Endodermal cell (in vitro differentiated cells): ENCODE results near the gene NPW. TPM values are rescaled to one million over a fixed set of nuclear protein-coding genes. Genes with fewer than 3 reads are reported as not detected.
A peak's percentile ranks its signal among the peaks of the same experiment; 100 is the strongest.

Experiments used
- DNase-seq: peaks from one replicate; pipeline ENCODE4 v3.0.0-alpha.2; 2017
- H3K27ac ChIP-seq: 2 replicates; pipeline ENCODE4 v1.5.1; 2013; ENCODE audit warnings: mild to moderate bottlenecking, low read depth, low read length, moderate library complexity
- H3K27me3 ChIP-seq: 2 replicates; pipeline ENCODE4 v1.6.1; 2013; ENCODE audit warnings: mild to moderate bottlenecking, low read length, moderate library complexity; ENCODE audit not compliant: insufficient read depth, control insufficient read depth, poor library complexity, severe bottlenecking
- H3K36me3 ChIP-seq: 2 replicates; pipeline ENCODE4 v1.7.0; 2013; ENCODE audit warnings: mild to moderate bottlenecking, low read length, moderate library complexity; ENCODE audit not compliant: control insufficient read depth, insufficient read depth
- H3K4me1 ChIP-seq: one replicate; pipeline ENCODE4 v1.7.0; 2013; ENCODE audit warnings: low read length; ENCODE audit not compliant: control insufficient read depth, insufficient read depth
- H3K4me3 ChIP-seq: 2 replicates; pipeline ENCODE4 v1.5.1; 2013; ENCODE audit warnings: mild to moderate bottlenecking, low read length, moderate library complexity
- H3K9ac ChIP-seq: 2 replicates; pipeline ENCODE4 v1.6.1; 2013; ENCODE audit warnings: mild to moderate bottlenecking, low read length, moderate library complexity; ENCODE audit not compliant: poor library complexity, severe bottlenecking; ENCODE audit errors: extremely low read depth
- H3K9me3 ChIP-seq: 2 replicates; pipeline ENCODE4 v1.6.1; 2013; ENCODE audit warnings: mild to moderate bottlenecking, low read length, moderate library complexity; ENCODE audit not compliant: control insufficient read depth
- H3K27ac Mint-ChIP-seq: 2 replicates; pipeline ENCODE4 v1.8.0; 2020; ENCODE audit warnings: mixed read lengths
- H3K27me3 Mint-ChIP-seq: 2 replicates; pipeline ENCODE4 v1.8.0; 2021; ENCODE audit warnings: mild to moderate bottlenecking, mixed read lengths; ENCODE audit not compliant: insufficient read depth
- H3K36me3 Mint-ChIP-seq: 2 replicates; pipeline ENCODE4 v1.8.0; 2020; ENCODE audit warnings: low read depth, mixed read lengths
- H3K4me1 Mint-ChIP-seq: 2 replicates; pipeline ENCODE4 v1.8.0; 2020; ENCODE audit warnings: mixed read lengths
- H3K4me3 Mint-ChIP-seq: 2 replicates; pipeline ENCODE4 v1.8.0; 2020; ENCODE audit warnings: mild to moderate bottlenecking, moderate library complexity, mixed read lengths
- H3K9me3 Mint-ChIP-seq: 2 replicates; pipeline ENCODE4 v1.8.0; 2020; ENCODE audit warnings: mild to moderate bottlenecking, mixed read lengths
- CTCF ChIP-seq: fragments of 200-600 bp; sonication (generic); conservative IDR thresholded peaks from 2 replicates; pipeline ENCODE4 v1.5.0; 2021; ENCODE audit warnings: antibody characterized with exemption, mild to moderate bottlenecking
- WGBS, 2 experiments: methylation state at CpG; one replicate each; pipeline versions ENCODE4 v1.1.5 to v1.1.7; 2013; ENCODE audit warnings: missing lambda C conversion rate in 2 of 2, mixed read lengths in 1 of 2; ENCODE audit not compliant: insufficient coverage in 1 of 2, insufficient read length in 1 of 2; 5-methylcytosine and 5-hydroxymethylcytosine counted together
- total RNA-seq, 2 donors: library from RNA; stranded (reverse); fragmentation: NEBNext Ultra II Directional in 1 of 2; extraction: Animal tissue kit (Norgen Biotek cat#: 25700) in 1 of 2; gene quantifications; 2 replicates in 1 of 2; 3 replicates in 1 of 2; pipeline ENCODE4 v1.2.1, GENCODE V29; 2021

Gene NPW
- total RNA-seq, 2 donors from 2014 or later: 1.2 to 1.9 TPM

- no peak overlapping the region for H3K4me3 Mint-ChIP-seq
- peaks cover 6% of the 10 kb centered on the region for H3K4me1 ChIP-seq
- H3K4me3 ChIP-seq: no peak overlapping the region
- H3K27me3 ChIP-seq: no peaks in the 10 kb centered on the region
- peaks cover 4% of the 10 kb centered on the region for H3K36me3 Mint-ChIP-seq
- WGBS, 2 experiments: 86 to 87% methylated on average over 25 to 34 of the region's 34 CpGs
- H3K4me1 Mint-ChIP-seq: peaks cover 7% of the 10 kb centered on the region
- no peaks in the 10 kb centered on the region for H3K27me3 Mint-ChIP-seq
- H3K9me3 Mint-ChIP-seq: no peaks in the 10 kb centered on the region
- DNase-seq: peak; percentile 65
- no peak overlapping the region for H3K27ac Mint-ChIP-seq
- H3K9ac ChIP-seq: no peak overlapping the region
- no peak for TF ChIP-seq CTCF
- H3K27ac ChIP-seq: peak overlapping the region; percentile 49
- no peaks in the 10 kb centered on the region for H3K9me3 ChIP-seq
- peaks cover 5% of the 10 kb centered on the region for H3K36me3 ChIP-seq
Observed at GRCh38 chr16:2035431-2036199, 16.0 kb downstream of the NPW start.

- no peak overlapping the region for H3K9ac ChIP-seq
- H3K27ac ChIP-seq: peak overlapping the region; percentile 49
Observed at GRCh38 chr16:2036200-2036966, 16.8 kb downstream of the NPW start.

GRCh38 chr16:2037115-2037514, 17.5 kb downstream of the NPW start:
- Mint-ChIP-seq H3K4me3 (no peak overlapping the region), H3K36me3 (peaks cover 4% of the 10 kb centered on the region), H3K9me3 (no peaks in the 10 kb centered on the region), H3K27me3 (no peaks in the 10 kb centered on the region), H3K4me1 (peaks cover 7% of the 10 kb centered on the region), H3K27ac (no peak overlapping the region)
- 94 to 96% methylated on average over 12 to 15 of the region's 15 CpGs for WGBS, 2 experiments
- Histone ChIP-seq H3K27me3 (no peaks in the 10 kb centered on the region), H3K36me3 (no peaks in the 10 kb centered on the region), H3K4me3 (no peak overlapping the region), H3K27ac (no peak overlapping the region), H3K9ac (no peak overlapping the region), H3K4me1 (peaks cover 6% of the 10 kb centered on the region), H3K9me3 (no peaks in the 10 kb centered on the region)
- no peak for DNase-seq
- TF ChIP-seq CTCF: no peak

More at GRCh38 chr16:2036200-2036966, 16.8 kb downstream of the NPW start:
- Mint-ChIP-seq H3K27ac (no peak overlapping the region), H3K9me3 (no peaks in the 10 kb centered on the region), H3K36me3 (peaks cover 4% of the 10 kb centered on the region), H3K4me3 (no peak overlapping the region), H3K4me1 (peaks cover 7% of the 10 kb centered on the region), H3K27me3 (no peaks in the 10 kb centered on the region)
- Histone ChIP-seq H3K4me3 (no peak overlapping the region), H3K4me1 (peaks cover 6% of the 10 kb centered on the region), H3K9me3 (no peaks in the 10 kb centered on the region), H3K36me3 (no peaks in the 10 kb centered on the region), H3K27me3 (no peaks in the 10 kb centered on the region)
- no peak for TF ChIP-seq CTCF
- 95 to 96% methylated on average over 31 to 47 of the region's 47 CpGs for WGBS, 2 experiments
- DNase-seq: peak; percentile 53
